NCI-H128 (cell line): Measurements from ENCODE around the gene PCSK4.

ENCODE experiments used
- DNase-seq: peaks from one replicate; lab custom pipeline; 2025; ENCODE audit not compliant: unreplicated experiment; lab: John Stamatoyannopoulos, UW

The PCSK4 gene

DNA sequence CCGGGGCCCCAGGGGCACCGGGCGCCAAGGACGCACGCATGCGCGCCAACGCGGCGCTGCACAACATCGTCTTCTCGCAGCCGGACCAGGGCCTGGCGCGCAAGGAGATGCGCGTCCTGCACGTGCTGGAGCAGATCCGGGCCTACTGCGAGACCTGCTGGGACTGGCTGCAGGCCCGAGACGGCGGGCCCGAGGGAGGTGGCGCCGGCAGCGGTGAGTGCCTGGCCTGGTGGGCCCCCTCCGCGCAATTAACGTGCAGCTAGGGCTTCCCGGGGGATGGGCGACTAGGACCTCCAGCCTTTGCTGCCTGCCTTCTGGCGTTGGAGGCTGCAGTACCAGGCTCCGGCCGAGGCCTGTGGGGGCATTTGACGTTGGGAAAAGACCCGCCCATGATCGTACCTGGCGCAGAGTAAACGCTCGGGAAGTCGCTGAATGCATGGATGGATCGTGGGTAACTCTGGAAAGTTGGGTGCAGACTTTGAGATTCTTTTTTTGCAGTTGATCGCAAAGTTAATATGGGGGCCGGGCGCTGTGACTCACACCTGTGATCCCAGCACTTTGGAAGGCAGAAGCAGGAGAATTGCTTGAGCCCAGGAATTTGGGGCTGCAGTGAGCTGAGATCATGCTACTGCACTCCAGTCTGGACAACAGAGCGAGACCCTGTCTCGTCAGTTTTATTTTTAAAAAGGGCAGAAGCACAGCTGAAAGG is 33.0 kb downstream of the PCSK4 start:
- DNase-seq: no peak

DNA sequence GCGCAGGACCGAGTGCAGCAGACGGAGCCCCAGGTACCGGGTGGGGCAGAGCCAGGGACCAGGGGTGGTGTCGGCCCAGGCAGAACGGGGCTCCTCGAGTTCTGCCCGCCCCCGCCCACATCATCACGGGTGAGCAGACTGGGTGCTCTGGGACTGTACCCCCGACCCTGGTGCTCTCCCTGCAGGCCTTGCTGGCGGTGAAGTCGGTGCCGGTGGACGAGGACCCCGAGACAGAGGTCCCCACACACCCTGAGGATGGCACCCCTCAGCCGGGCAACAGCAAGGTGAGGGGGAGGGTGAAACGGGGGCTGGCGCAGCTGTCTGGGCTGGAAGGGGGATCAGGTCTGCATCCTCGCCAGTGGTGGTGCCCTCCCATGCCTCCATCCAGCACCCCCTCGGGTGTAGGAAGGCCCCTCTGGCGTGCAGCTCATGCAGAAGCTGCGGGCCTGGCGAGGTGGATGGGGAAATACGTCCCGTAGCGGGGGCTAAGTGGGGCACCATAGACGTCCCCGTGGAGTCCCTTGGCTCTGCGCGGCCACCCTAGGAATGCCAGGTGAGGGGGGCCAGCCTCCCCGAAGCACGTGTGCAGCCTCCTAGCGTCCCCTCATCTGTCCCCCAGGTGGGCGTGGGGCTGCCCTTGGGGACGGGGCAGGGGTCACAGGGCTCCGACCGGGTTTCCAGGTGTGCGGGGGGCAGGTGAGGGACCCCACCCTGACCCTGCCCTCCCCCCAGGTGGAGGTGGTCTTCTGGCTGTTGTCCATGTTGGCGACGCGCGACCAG is 33.8 kb downstream of the PCSK4 start:
- no peak for DNase-seq

- DNase-seq: no peak
Observed at GRCh38 chr19:1455336-1456120, 34.6 kb downstream of the PCSK4 start.

DNA sequence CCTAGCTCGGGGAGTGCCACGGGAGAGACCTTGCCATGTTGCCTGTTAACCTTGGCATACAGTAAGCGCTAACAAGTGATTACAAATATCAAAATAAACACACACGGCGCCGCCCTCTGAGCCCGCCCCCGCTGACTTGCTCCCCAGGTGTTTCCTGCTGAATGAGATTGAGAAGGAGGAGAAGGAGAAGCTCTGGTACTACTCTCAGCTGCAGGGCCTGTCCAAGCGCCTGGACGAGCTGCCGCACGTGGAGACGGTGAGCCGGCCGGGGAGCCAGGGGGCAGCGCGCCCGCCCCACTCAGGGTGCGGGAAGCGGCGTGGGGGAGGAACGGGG is 35.2 kb downstream of the PCSK4 start:
- DNase-seq: no peak

DNA sequence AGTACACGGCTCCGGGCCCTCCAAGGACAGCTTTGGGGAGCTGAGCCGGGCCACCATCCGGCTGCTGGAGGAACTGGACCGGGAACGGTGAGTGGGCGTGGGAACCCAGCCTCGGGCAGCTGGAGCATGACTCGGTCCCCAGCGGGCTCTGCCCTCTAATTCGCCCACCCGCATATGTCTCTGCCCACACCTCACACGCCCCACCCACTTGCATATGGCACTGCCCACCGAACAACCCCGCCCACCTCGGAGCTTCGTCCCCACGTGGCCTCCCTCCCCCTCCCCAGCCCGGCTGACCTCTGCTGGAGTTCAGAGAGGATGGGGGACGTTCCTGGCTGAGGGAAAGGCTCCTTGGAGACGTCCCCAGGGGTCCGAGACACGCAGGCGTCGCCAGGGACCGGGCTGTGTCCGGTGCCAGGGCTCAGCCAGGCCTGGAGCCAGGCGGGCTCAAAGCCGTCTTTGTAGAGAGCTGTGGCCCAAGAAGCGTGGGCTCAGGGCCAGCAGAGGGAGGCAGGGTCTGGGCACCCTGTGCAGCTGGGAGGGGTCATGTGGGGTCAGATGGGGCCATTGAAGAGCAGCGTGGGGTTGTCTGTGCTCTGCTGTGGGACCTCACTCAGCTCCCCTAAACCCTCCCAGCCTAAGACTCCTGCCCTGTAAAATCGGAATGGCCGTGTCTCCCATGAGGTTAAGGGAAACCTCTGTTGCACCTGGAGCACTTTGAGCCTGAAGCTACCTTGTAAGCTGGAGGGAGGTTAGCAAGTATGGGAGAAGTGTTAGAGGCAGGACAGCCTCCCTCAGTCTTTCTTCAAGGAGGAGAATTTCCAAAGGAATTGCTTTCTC is 36.4 kb downstream of the PCSK4 start:
- no peak for DNase-seq

DNA sequence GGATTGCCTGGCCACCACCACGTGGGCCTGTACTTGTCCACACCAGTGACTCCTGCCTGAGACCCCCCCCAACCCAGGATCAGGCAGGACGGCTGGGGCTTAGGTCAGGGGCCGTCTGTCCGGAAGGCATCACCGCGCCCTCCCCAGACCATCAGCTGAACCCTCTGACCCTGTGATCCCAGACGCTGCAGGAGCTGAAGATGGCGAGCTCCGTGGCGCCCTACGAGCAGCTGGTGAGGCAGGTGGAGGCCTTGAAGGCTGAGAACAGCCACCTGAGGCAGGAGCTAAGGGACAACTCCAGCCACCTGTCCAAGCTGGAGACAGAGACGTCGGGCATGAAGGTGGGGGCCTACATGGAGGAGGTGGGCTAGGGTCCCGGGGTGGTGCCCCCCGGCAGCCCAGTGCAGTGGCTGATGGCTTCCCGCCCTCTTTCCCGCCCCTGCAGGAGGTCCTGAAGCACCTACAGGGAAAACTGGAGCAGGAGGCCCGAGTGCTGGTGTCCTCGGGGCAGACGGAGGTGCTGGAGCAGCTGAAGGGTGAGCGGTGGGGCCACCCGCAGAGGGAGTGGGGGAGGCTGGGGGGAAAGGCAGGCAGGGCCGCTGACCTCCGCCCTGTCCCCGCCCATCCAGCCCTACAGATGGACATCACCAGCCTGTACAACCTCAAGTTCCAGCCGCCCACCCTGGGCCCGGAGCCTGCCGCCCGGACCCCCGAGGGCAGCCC is 37.2 kb downstream of the PCSK4 start:
- no peak for DNase-seq

DNA sequence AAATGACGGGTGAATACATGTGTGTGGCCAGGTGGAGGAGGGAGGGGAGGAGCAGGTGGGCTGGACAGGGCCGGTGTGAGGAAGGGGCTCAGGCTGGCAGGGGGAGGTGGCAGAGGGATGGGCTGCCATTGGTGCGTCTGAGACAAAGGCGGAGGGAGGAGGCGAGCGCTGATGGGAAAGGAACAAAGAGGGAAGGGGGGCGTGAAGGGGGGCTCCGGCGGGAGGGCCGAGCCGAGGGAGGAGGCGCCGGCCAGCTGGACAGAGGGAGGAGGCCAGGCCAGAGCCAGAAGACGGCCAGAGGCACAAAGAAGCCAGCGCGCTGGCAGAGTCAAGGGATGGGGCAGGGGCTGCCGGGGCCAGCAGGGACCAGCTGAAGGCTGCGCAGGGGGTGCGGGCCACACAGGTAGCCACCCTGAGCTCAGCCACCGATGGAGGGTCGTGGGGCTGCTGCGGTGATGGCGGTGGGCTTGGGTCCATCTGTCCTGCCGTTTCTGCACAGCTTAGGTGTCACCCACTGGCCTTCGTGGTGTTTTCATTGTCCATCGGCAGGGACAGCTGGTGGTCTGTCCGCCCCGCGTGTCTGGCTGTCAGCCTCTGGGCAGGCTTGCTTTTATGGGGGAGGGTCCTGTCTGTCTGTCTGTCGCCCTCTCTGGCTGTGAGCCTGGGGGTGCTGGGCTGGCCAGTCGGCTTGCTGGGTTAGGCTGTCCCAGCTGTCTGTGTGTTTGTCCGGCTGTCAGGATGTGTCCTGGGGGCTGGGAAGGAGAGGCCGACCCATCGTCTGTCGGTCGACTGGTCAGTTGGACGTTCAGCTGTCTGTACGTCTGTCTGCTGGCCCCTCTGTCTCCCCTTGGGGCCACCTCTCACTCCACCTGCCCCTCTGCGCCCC is 38.0 kb downstream of the PCSK4 start:
- no peak for DNase-seq

GRCh38 chr19:1450735-1451731 is 39.1 kb downstream of the PCSK4 start:
- DNase-seq: no peak

GRCh38 chr19:1449467-1450442 is 40.4 kb downstream of the PCSK4 start, which contains the start of gene APC2:
Gene APC2 (plus strand): TSS chr19:1450121. CDS start chr19:1453002, 2,881 bp downstream.
- peak; percentile 60 for DNase-seq

DNA sequence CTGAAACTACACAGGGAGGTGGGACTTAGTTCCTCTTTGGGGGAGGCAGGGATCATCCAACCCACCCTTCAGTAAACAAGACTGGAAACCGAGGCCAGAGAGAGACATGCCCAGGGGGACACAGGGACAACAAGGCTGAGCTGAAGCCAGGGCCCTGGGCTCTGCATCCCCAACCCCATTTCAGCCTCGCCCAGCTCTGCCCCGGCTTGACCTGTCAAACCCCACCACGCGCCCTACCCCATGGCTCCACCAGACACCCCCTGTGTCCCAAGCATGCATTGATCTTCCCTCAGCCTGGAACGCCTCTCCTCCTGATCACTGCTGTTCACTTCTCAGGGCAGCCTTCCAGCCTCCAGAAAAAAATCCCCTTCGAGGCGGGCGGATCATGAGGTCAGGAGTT is 42.2 kb downstream of the PCSK4 start:
- no peak for DNase-seq

GRCh38 chr19:1447504-1447903 is 42.6 kb downstream of the PCSK4 start:
- DNase-seq: no peak

DNA sequence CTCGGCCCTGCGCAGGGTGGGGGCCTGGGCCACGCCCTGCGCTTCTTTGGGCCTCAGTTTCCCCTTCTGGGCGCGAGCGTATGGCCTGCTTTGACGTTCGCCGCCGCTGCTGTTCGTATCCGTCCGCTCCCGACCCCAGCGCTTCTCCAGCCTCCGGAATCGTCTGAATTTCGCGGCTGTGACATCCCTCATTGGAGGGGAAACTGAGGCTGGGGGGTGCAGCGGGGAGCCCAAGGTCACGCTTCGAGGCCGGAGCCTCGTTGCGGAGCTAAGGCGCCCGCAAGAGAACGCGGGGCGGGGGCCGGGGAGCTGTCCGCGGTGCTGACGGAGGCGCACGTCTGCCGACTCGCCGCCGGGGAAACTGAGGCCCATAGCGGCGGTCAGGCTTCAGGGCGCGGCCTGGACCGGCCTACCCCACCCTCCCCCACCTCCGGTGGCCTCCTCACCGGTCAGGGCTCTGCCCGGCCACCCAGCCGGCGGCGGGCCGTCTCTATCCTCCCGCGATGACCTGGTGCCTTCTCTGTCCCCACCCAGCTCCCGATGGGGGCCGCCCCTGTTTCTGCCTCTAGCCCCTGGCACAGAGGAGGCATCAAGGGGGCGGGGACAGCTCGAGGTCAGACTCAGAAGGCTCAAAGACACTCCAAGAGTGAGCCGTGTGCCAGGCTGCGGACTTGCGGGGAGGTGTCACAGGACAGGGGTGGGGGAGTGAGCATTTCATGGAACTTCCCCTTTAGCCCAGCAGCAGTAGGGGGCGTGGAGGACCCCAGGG is 43.3 kb downstream of the PCSK4 start:
- no peak for DNase-seq

GRCh38 chr19:1445932-1446712 is 44.0 kb downstream of the PCSK4 start:
- DNase-seq: peak; percentile 57

- peak; percentile 21 for DNase-seq
Observed at GRCh38 chr19:1445185-1445931, 44.8 kb downstream of the PCSK4 start.
